Measurements from ENCODE around the gene FBXW12.
A peak's percentile ranks its signal among the peaks of the same experiment; 100 is the strongest.
"Not testable (repeated sequence)": the region's sequence is repeated elsewhere in the genome, so short reads cannot be mapped to it uniquely, and the experiment has no call there.

Gene FBXW12

GRCh38 chr3:48371651-48372376, at the start of gene FBXW12:
TSS of gene FBXW12 (plus strand) at chr3:48372219. CDS start at chr3:48372768, 549 bp downstream.
- no peak for DNase-seq

- not testable (repeated sequence) for DNase-seq
Observed at GRCh38 chr3:48331706-48332435, 40.1 kb upstream of the FBXW12 start.

- not testable (repeated sequence) for DNase-seq
Observed at GRCh38 chr3:48333346-48334245, 38.4 kb upstream of the FBXW12 start, which contains the start of gene SPINK8. TSS of gene SPINK8 (minus strand) at chr3:48333661. CDS start at chr3:48328341, 5,320 bp downstream.

- DNase-seq: no peak
Observed at GRCh38 chr3:48334605-48335004, 37.4 kb upstream of the FBXW12 start.

GRCh38 chr3:48335286-48335685, 36.7 kb upstream of the FBXW12 start:
- DNase-seq: not testable (repeated sequence)

GRCh38 chr3:48337536-48337935, 34.5 kb upstream of the FBXW12 start:
- not testable (repeated sequence) for DNase-seq

GRCh38 chr3:48338635-48339034, 33.4 kb upstream of the FBXW12 start:
- peak; percentile 39 for DNase-seq

- DNase-seq: peak; percentile 42
Observed at GRCh38 chr3:48343432-48343831, 28.6 kb upstream of the FBXW12 start.

- no peak for DNase-seq
Observed at GRCh38 chr3:48344867-48345507, 27.0 kb upstream of the FBXW12 start.

- DNase-seq: peak; percentile 16
Observed at GRCh38 chr3:48345946-48346572, 26.0 kb upstream of the FBXW12 start.

GRCh38 chr3:48347500-48347899, 24.5 kb upstream of the FBXW12 start:
- no peak for DNase-seq

GRCh38 chr3:48352546-48352945, 19.5 kb upstream of the FBXW12 start:
- peak; percentile 47 for DNase-seq

GRCh38 chr3:48353987-48354386, 18.0 kb upstream of the FBXW12 start:
- DNase-seq: no peak

- DNase-seq: peak; percentile 0
Observed at GRCh38 chr3:48356419-48356818, 15.6 kb upstream of the FBXW12 start.

GRCh38 chr3:48361928-48362327, 10.1 kb upstream of the FBXW12 start:
- no peak for DNase-seq

GRCh38 chr3:48364840-48365239, 7.2 kb upstream of the FBXW12 start:
- no peak for DNase-seq

GRCh38 chr3:48367201-48367600, 4.8 kb upstream of the FBXW12 start:
- peak; percentile 94 for DNase-seq

- DNase-seq: peak; percentile 2
Observed at GRCh38 chr3:48369693-48370332, 2.2 kb upstream of the FBXW12 start.

- DNase-seq: peak; percentile 3
Observed at GRCh38 chr3:48370333-48370713, 1.7 kb upstream of the FBXW12 start.

GRCh38 chr3:48372377-48372770, 355 bp downstream of the FBXW12 start:
- DNase-seq: peak; percentile 62

- DNase-seq: peak; percentile 14
Observed at GRCh38 chr3:48372862-48373435, 930 bp downstream of the FBXW12 start.
